ENCODE measurements around the gene KRT72. TPM values are rescaled to one million over a fixed set of nuclear protein-coding genes. Genes with fewer than 3 reads are reported as not detected.

The KRT72 gene
- total and polyA plus RNA-seq, 2 donors (not counting 3 experiments of a cell fraction or from before 2014, with no cell fraction given) = not detected

GRCh38 chr12:52564582-52564981 is 36.7 kb downstream of the KRT72 start:
- ChIA-PET POLR2A (no interaction called here), CTCF (no interaction called here)
- Histone ChIP-seq H3K9me3 (replicated peaks; ENCODE audit: control insufficient read depth, insufficient read depth, low read length) (no peaks in the 10 kb centered on the region), H3K4me2 (ENCODE audit: insufficient read depth, low read length) (no peak overlapping the region), H3K4me1 (ENCODE audit: control insufficient read depth, extremely low read depth, insufficient read depth, low read length) (no peaks in the 10 kb centered on the region), H3K79me2 (ENCODE audit: control insufficient read depth, insufficient read depth, low read length) (no peaks in the 10 kb centered on the region), H3K27me3 (ENCODE audit: control insufficient read depth in 2 of 2, insufficient read depth in 2 of 2, low read length in 2 of 2) (peaks cover 7% of the 10 kb centered on the region in 2 experiments), H3K36me3 (ENCODE audit: control insufficient read depth in 2 of 2, extremely low read depth in 1 of 2, insufficient read depth in 2 of 2, low read length in 2 of 2) (no peaks in the 10 kb centered on the region), H2AFZ (ENCODE audit: low read depth, low read length) (no peak overlapping the region), H3K4me3 (replicated peaks in 1 of 3; ENCODE audit: insufficient read depth in 1 of 3, low read depth in 1 of 3, low read length in 3 of 3) (no peak overlapping the region), H3K9me1 (replicated peaks; ENCODE audit: control insufficient read depth, extremely low read depth, insufficient read depth, low read length) (no peaks in the 10 kb centered on the region), H3K9ac (replicated peaks; ENCODE audit: extremely low read depth, insufficient read depth, low read length) (no peak overlapping the region), H3K27ac (ENCODE audit: insufficient read depth, low read depth, low read length) (no peak overlapping the region), H4K20me1 (replicated peaks; ENCODE audit: control insufficient read depth, extremely low read depth, insufficient read depth, low read length) (no peaks in the 10 kb centered on the region)
- dilution Hi-C loops (cut with MboI; ENCODE audit: extremely low pct_ligation_motif_present, low sequenced_read_pairs) (no loop called here), intact Hi-C loops (cut with micrococcal nuclease) (no loop called here)
- no peak for FAIRE-seq
- no peak for TF ChIP-seq MAX (IDR thresholded peaks at IDR 0.05; ENCODE audit: insufficient read depth, insufficient read length)
- TF ChIP-seq JUN (IDR thresholded peaks at IDR 0.05; ENCODE audit: borderline replicate concordance, insufficient read depth, insufficient read length, low read depth) = no peak
- no peak for TF ChIP-seq POLR2A (IDR thresholded peaks at IDR 0.05; ENCODE audit: low read depth, low read length)
- TF ChIP-seq EZH2 (IDR thresholded peaks at IDR 0.05; ENCODE audit: borderline replicate concordance, low read depth, low read length, severe bottlenecking) = no peak
- TF ChIP-seq POLR2AphosphoS5 (IDR thresholded peaks at IDR 0.05; ENCODE audit: insufficient read depth, low read depth, low read length) = no peak
- no peak for TF ChIP-seq MYC (IDR thresholded peaks at IDR 0.05; ENCODE audit: low read depth, low read length)
- no peak for TF ChIP-seq CTCF (IDR thresholded peaks at IDR 0.05; ENCODE audit: extremely low read depth in 1 of 2, insufficient read depth in 1 of 2, low read depth in 1 of 2, low read length in 2 of 2)
- no peak for TF ChIP-seq FOS (IDR thresholded peaks at IDR 0.05; ENCODE audit: borderline replicate concordance, insufficient read depth, low read length)
- no peak for TF ChIP-seq GATA2 (IDR thresholded peaks at IDR 0.05; ENCODE audit: insufficient read depth, insufficient read length, low read depth, low read length)
- no peak for DNase-seq (ENCODE audit: low read depth, low spot score)
- no TSS peak for BruUV-seq (replicated peaks)
